IMR-90 (cell line): ENCODE measurements around the gene ZNF384. TPM values are rescaled to one million over a fixed set of nuclear protein-coding genes. Genes with fewer than 3 reads are reported as not detected.

ENCODE experiments used
- ATAC-seq: fragments of 200-7000 bp; cut with Tn5 transposase; 2 replicates; pipeline ENCODE4 v1.9.1; 2020; ENCODE audit warnings: low read depth, mild to moderate bottlenecking, moderate library complexity
- BruUV-seq: library from RNA; stranded (reverse); fragments of 400-500 nt; replicated peaks from 2 replicates; lab custom pipeline; 2021; lab: Mats Ljungman, UMichigan
- CTCF ChIA-PET: fragments of 300-600 bp; formaldehyde crosslinking; extraction: SDS; loops from one replicate; lab custom pipeline; 2021; ENCODE audit warnings: antibody characterized with exemption; lab: Yijun Ruan, JAX
- POLR2A ChIA-PET: fragments of 300-600 bp; sonication (Branson Sonifier 250); formaldehyde crosslinking; loops from one replicate; lab custom pipeline; 2022; ENCODE audit warnings: antibody characterized with exemption; ENCODE audit not compliant: unreplicated experiment; lab: Charles Lee
- DNase-seq: peaks from one replicate; pipeline ENCODE4 v3.0.0; 2013
- H2AFZ ChIP-seq: replicated peaks from 2 replicates; pipeline ENCODE3; 2013; ENCODE audit warnings: low read length, mild to moderate bottlenecking; ENCODE audit not compliant: poor library complexity
- H2AK5ac ChIP-seq: 2 replicates; pipeline ENCODE4 v1.6.1; 2013; ENCODE audit warnings: low read depth, low read length, inconsistent platforms
- H2AK9ac ChIP-seq: replicated peaks from 2 replicates; pipeline ENCODE3; 2013; ENCODE audit warnings: mild to moderate bottlenecking, low read depth, low read length, moderate library complexity; ENCODE audit not compliant: poor library complexity
- H2BK120ac ChIP-seq: 2 replicates; pipeline ENCODE4 v1.6.1; 2013; ENCODE audit warnings: low read depth, low read length, inconsistent platforms
- H2BK15ac ChIP-seq: 3 replicates; pipeline ENCODE4 v1.6.1; 2013; ENCODE audit warnings: low read depth, low read length, inconsistent platforms
- H2BK20ac ChIP-seq: 2 replicates; pipeline ENCODE4 v1.6.1; 2013; ENCODE audit warnings: low read depth, mild to moderate bottlenecking, inconsistent platforms, low read length, moderate library complexity
- H2BK5ac ChIP-seq: 2 replicates; pipeline ENCODE4 v1.6.1; 2013; ENCODE audit warnings: mild to moderate bottlenecking, low read depth, low read length, inconsistent platforms; ENCODE audit not compliant: poor library complexity, severe bottlenecking
- H3K14ac ChIP-seq: replicated peaks from 2 replicates; pipeline ENCODE4 v1.6.1; 2013; ENCODE audit warnings: low read depth, low read length, inconsistent platforms
- H3K18ac ChIP-seq: 2 replicates; pipeline ENCODE4 v1.6.1; 2013; ENCODE audit warnings: low read depth, low read length, control low read depth
- H3K23ac ChIP-seq: 2 replicates; pipeline ENCODE4 v1.6.1; 2013; ENCODE audit warnings: low read depth, low read length, inconsistent platforms
- H3K27ac ChIP-seq: 2 replicates; pipeline ENCODE4 v1.5.1; 2013; ENCODE audit warnings: mild to moderate bottlenecking, control low read depth, low read length; ENCODE audit not compliant: insufficient read depth
- H3K27me3 ChIP-seq: 2 replicates; pipeline ENCODE4 v1.6.1; 2013; ENCODE audit warnings: low read length; ENCODE audit not compliant: control insufficient read depth, insufficient read depth
- H3K36me3 ChIP-seq: 2 replicates; pipeline ENCODE4 v1.6.1; 2013; ENCODE audit warnings: low read length, mixed read lengths; ENCODE audit not compliant: control insufficient read depth, insufficient read depth
- H3K4ac ChIP-seq: 2 replicates; pipeline ENCODE4 v1.6.1; 2013; ENCODE audit warnings: low read depth, low read length, inconsistent platforms
- H3K4me1 ChIP-seq: 2 replicates; pipeline ENCODE4 v1.6.1; 2013; ENCODE audit warnings: low read length, mixed read lengths; ENCODE audit not compliant: control insufficient read depth, insufficient read depth
- H3K4me2 ChIP-seq: 2 replicates; pipeline ENCODE4 v1.6.1; 2013; ENCODE audit warnings: low read depth, mild to moderate bottlenecking, control low read depth, low read length, moderate library complexity
- H3K4me3 ChIP-seq: 2 replicates; pipeline ENCODE4 v1.5.1; 2013; ENCODE audit warnings: low read depth, mild to moderate bottlenecking, control low read depth, low read length, moderate library complexity; ENCODE audit not compliant: insufficient read depth
- H3K56ac ChIP-seq: 2 replicates; pipeline ENCODE4 v1.6.1; 2013; ENCODE audit warnings: low read length, inconsistent platforms; ENCODE audit not compliant: insufficient read depth; ENCODE audit errors: extremely low read depth
- H3K79me1 ChIP-seq, 2 experiments: 2 replicates each; pipeline ENCODE4 v1.6.1; 2013; ENCODE audit warnings: low read length in 2 of 2, inconsistent platforms in 1 of 2, low read depth in 1 of 2
- H3K9ac ChIP-seq: 2 replicates; pipeline ENCODE4 v1.6.1; 2013; ENCODE audit warnings: low read depth, low read length, control low read depth
- H3K9me1 ChIP-seq: 2 replicates; pipeline ENCODE4 v1.6.1; 2013; ENCODE audit warnings: low read length, inconsistent platforms; ENCODE audit not compliant: insufficient read depth
- H3K9me3 ChIP-seq: 2 replicates; pipeline ENCODE4 v1.6.1; 2013; ENCODE audit warnings: low read length; ENCODE audit not compliant: control insufficient read depth, insufficient read depth
- H4K20me1 ChIP-seq: 2 replicates; pipeline ENCODE4 v1.6.1; 2013; ENCODE audit warnings: low read length, inconsistent platforms; ENCODE audit not compliant: insufficient read depth
- H4K5ac ChIP-seq: 2 replicates; pipeline ENCODE4 v1.6.1; 2013; ENCODE audit warnings: mild to moderate bottlenecking, low read depth, low read length, control low read depth
- H4K8ac ChIP-seq, 2 experiments: 2 replicates each; pipeline ENCODE4 v1.6.1; 2013; ENCODE audit warnings: low read depth in 2 of 2, low read length in 2 of 2, control low read depth in 1 of 2, inconsistent platforms in 1 of 2
- H4K91ac ChIP-seq: 2 replicates; pipeline ENCODE4 v1.6.1; 2013; ENCODE audit warnings: low read depth, low read length, inconsistent platforms; ENCODE audit not compliant: insufficient read depth
- CEBPB ChIP-seq: IDR thresholded peaks from 2 replicates; pipeline ENCODE4 v1.6.1; 2012; ENCODE audit warnings: low read depth, low read length, improper control_type of control experiment
- FOS ChIP-seq: fragments of 150-350 bp; IDR thresholded peaks from 2 replicates; pipeline ENCODE4 v1.6.1; 2016; ENCODE audit warnings: low read depth, low read length
- MAZ ChIP-seq: IDR thresholded peaks from 2 replicates; pipeline ENCODE4 v1.6.1; 2012; ENCODE audit warnings: low read depth, mild to moderate bottlenecking, low read length, improper control_type of control experiment, moderate library complexity, borderline replicate concordance
- NFE2L2 ChIP-seq: fragments of 150-350 bp; IDR thresholded peaks from 2 replicates; pipeline ENCODE4 v1.6.1; 2016; ENCODE audit warnings: low read depth, mild to moderate bottlenecking, low read length
- POLR2A ChIP-seq: IDR thresholded peaks from 2 replicates; pipeline ENCODE4 v1.6.1; 2012; ENCODE audit warnings: mild to moderate bottlenecking, low read depth, low read length
- RCOR1 ChIP-seq: IDR thresholded peaks from 2 replicates; pipeline ENCODE4 v1.6.1; 2012; ENCODE audit warnings: mild to moderate bottlenecking, low read length, improper control_type of control experiment; ENCODE audit not compliant: insufficient replicate concordance
- SMC3 ChIP-seq: fragments of 150-350 bp; IDR thresholded peaks from 2 replicates; pipeline ENCODE4 v1.6.1; 2016; ENCODE audit warnings: low read depth, mild to moderate bottlenecking, antibody characterized with exemption, low read length, moderate library complexity
- WGBS, 2 experiments: methylation state at CpG; one replicate each; pipeline versions ENCODE4 v1.1.5 to v1.1.7; 2013; ENCODE audit warnings: missing lambda C conversion rate in 2 of 2; ENCODE audit not compliant: insufficient read length in 1 of 2; ENCODE audit errors: extremely low coverage in 2 of 2; 5-methylcytosine and 5-hydroxymethylcytosine counted together
- dilution Hi-C: fragments of 300-500 bp; cut with HindIII; formaldehyde crosslinking; loops from one replicate; pipeline ENCODE4 v1.14.3; 2018; ENCODE audit warnings: low sequenced_read_pairs; ENCODE audit not compliant: unreplicated experiment
- in situ Hi-C: fragments of 300-500 bp; cut with MboI; formaldehyde crosslinking; loops from 3 replicates; pipeline ENCODE4 v1.14.3; 2019; ENCODE audit warnings: low sequenced_read_pairs, inconsistent platforms, mixed read lengths
- intact Hi-C: fragments of 100-400 bp; cut with micrococcal nuclease; formaldehyde crosslinking; loops from 2 replicates; pipeline ENCODE4 v1.10.0; 2022
- polyA plus RNA-seq, 3 experiments: library from polyadenylated mRNA; depleted of rRNA; stranded (reverse); fragments of >200 nt; gene quantifications; 2 replicates each; pipeline ENCODE4 v1.2.3, GENCODE V29; 2012; ENCODE audit warnings: low replicate concordance in 1 of 3
- total RNA-seq: library from RNA; depleted of rRNA; stranded (reverse); fragments of >200 nt; gene quantifications from 2 replicates; pipeline ENCODE4 v1.2.3, GENCODE V29; 2012
- TF ChIP-seq, protein P1 (sequence below): fragments of 150-350 bp; IDR thresholded peaks from 2 replicates; pipeline ENCODE4 v1.6.1; 2016; ENCODE audit warnings: low read depth, mild to moderate bottlenecking, low read length, moderate library complexity, borderline replicate concordance

The ZNF384 gene
- total and polyA plus RNA-seq, 2 of the 4 experiments (the other 2 are of a cell fraction) = 16.3 to 55.6 TPM

DNA sequence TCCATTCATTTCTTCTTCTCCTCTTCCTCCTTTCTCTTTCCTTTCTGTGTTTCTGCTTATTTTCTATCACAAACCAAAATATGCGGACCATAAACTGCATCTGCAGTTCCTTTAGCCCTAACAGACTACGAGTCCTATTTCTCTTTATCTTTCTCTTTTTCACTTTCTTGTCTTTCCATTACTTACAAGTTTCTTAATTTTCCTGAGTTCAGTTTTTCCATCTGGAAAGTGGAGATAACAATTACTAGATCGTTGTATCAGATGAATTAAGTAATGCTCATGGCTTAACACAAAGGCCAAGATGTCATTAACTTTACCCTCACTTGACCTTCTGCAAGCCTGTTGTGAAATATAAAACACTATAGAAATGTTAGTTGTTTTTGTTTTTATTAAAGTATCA lies 33.7 kb upstream of the ZNF384 start (continued):
- TF ChIP-seq RCOR1 = no peak

DNA sequence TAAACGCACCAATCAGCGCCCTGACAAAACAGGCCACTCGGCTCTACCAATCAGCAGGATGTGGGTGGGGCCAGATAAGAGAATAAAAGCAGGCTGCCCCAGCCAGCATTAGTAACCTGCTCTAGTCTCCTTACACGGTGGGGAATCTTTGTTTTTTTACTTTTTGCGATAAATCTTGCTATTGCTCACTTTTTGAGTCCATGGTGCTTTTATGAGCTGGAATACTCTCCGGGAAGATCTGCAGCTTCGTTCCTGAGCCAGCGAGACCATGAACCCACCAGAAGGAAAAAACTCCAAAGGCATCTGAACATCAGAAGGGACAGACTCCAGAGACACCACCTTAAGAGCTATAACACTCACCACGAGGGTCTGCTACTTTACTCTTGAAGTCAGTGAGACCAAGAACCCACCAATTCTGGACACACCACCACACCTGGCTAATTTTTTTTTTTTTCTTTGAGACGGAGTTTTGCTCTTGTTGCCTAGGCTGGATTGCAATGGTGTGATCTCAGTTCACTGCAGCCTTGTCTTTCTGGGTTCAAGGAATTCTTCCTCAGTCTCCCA lies 27.8 kb upstream of the ZNF384 start:
- Histone ChIP-seq H4K8ac (no peak overlapping the region), H3K36me3 (no peaks in the 10 kb centered on the region), H3K23ac (no peak overlapping the region), H3K27me3 (no peaks in the 10 kb centered on the region), H3K56ac (no peak overlapping the region), H2AK5ac (no peak overlapping the region), H3K4me2 (no peak overlapping the region), H4K5ac (no peak overlapping the region), H2AK9ac (no peak overlapping the region), H2BK120ac (no peak overlapping the region), H3K9ac (no peak overlapping the region), H3K14ac (no peak overlapping the region), H3K4me1 (no peaks in the 10 kb centered on the region), H3K9me3 (no peaks in the 10 kb centered on the region), H2BK5ac (no peak overlapping the region), H3K9me1 (no peaks in the 10 kb centered on the region), H3K4me3 (no peak overlapping the region), H3K4ac (no peak overlapping the region), H3K79me1 (no peaks in the 10 kb centered on the region), H3K27ac (no peak overlapping the region), H4K20me1 (no peaks in the 10 kb centered on the region), H2BK20ac (no peak overlapping the region), H3K18ac (no peak overlapping the region), H4K91ac (no peak overlapping the region), H2BK15ac (no peak overlapping the region), H2AFZ (no peak overlapping the region)
- no peak for DNase-seq
- in situ Hi-C loops (no loop called here), dilution Hi-C loops (no loop called here), intact Hi-C loops (no loop called here)
- no TSS peak for BruUV-seq
- ChIA-PET POLR2A (no interaction called here), CTCF (no interaction called here)
- ATAC-seq = no peak
- no CpG with 5 or more reads among the region's 10 CpGs for WGBS, 2 experiments
- TF ChIP-seq NFE2L2 (no peak), FOS (no peak), CEBPB (no peak), POLR2A (no peak), MAZ (no peak), SMC3 (no peak), RCOR1 (no peak)
- TF ChIP-seq, protein P1, sequence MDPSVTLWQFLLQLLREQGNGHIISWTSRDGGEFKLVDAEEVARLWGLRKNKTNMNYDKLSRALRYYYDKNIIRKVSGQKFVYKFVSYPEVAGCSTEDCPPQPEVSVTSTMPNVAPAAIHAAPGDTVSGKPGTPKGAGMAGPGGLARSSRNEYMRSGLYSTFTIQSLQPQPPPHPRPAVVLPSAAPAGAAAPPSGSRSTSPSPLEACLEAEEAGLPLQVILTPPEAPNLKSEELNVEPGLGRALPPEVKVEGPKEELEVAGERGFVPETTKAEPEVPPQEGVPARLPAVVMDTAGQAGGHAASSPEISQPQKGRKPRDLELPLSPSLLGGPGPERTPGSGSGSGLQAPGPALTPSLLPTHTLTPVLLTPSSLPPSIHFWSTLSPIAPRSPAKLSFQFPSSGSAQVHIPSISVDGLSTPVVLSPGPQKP = no peak
